ENCODE results near the gene THSD7B. TPM values are rescaled to one million over a fixed set of nuclear protein-coding genes. Genes with fewer than 3 reads are reported as not detected.

THSD7B gene
- total RNA-seq, 4 donors from 2014 or later, result 0.12 to 1.1 (median 0.39) TPM

DNA sequence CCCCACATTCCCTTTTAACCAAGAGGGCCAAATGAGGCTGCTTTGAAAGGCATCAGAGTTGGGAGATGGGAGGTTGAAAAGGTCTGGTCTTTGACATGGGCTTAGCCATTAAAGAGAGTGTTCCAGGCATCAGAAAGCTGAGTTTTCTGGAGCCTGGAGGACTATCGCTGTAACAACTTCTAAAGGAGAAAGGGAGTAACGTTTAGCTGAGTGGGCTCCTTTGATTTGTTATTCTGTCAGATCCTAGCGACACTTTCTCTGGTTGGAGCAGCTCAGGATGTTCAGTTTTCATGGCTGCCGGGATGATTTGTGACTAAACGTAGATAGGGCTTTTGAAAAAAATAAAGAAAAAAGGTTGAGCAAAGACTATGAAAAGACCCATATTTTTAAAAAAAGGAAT, 346.6 kb downstream of the THSD7B start:
- H3K4me1 ChIP-seq, result no peaks in the 10 kb centered on the region
- no peak overlapping the region for H3K27ac ChIP-seq
- H3K27me3 ChIP-seq, result no peaks in the 10 kb centered on the region
- ATAC-seq, result no peak
- TF ChIP-seq POLR2A (IDR thresholded peaks at IDR 0.05), result no peak
- TF ChIP-seq POLR2AphosphoS5 (IDR thresholded peaks at IDR 0.05), result no peak
- no peak for TF ChIP-seq EP300 (IDR thresholded peaks at IDR 0.05)
- TF ChIP-seq, protein P1, sequence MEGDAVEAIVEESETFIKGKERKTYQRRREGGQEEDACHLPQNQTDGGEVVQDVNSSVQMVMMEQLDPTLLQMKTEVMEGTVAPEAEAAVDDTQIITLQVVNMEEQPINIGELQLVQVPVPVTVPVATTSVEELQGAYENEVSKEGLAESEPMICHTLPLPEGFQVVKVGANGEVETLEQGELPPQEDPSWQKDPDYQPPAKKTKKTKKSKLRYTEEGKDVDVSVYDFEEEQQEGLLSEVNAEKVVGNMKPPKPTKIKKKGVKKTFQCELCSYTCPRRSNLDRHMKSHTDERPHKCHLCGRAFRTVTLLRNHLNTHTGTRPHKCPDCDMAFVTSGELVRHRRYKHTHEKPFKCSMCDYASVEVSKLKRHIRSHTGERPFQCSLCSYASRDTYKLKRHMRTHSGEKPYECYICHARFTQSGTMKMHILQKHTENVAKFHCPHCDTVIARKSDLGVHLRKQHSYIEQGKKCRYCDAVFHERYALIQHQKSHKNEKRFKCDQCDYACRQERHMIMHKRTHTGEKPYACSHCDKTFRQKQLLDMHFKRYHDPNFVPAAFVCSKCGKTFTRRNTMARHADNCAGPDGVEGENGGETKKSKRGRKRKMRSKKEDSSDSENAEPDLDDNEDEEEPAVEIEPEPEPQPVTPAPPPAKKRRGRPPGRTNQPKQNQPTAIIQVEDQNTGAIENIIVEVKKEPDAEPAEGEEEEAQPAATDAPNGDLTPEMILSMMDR (IDR thresholded peaks at IDR 0.05), result no peak
- H3K36me3 ChIP-seq, result no peaks in the 10 kb centered on the region
- H3K4me3 ChIP-seq, result no peak overlapping the region
- WGBS, 2 donors (ENCODE audit: low coverage in 1 of 2), result 48 to 52% methylated on average over 4 to 5 of the region's 5 CpGs
- no peaks in the 10 kb centered on the region for H3K9me3 ChIP-seq

DNA sequence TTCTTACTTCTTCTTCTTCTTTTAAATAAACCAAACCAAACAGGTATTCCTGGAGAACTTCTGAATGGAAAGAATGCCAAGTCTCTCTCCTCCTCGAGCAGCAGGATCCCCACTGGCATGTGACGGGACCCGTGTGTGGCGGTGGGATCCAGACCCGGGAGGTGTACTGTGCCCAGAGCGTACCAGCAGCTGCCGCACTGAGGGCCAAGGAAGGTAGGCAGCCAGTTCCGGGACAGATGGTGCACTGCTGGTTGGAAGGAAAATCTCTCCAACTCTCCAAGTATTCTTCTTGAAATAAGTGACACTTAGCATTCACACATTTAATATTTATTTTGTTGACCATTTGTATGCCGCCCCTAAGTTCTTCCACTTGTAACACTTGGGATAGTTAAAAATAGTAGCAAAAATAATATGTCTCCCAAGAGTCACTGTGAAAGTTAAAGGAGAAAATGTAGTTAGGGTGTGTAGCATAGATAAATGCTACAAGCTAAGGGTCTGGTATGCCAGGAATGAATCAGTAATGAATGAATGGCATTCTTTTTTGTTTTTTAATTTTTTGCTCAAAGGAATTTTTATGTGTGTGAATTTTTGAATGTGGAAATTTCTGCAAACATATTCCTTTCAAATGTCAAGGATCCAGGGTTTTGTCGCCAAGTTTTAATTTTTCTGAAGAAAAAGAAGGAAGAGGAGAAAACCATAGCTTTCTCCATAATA, 349.9 kb downstream of the THSD7B start:
- ATAC-seq, result no peak
- TF ChIP-seq EP300 (IDR thresholded peaks at IDR 0.05), result no peak
- no peak for TF ChIP-seq POLR2AphosphoS5 (IDR thresholded peaks at IDR 0.05)
- TF ChIP-seq POLR2A (IDR thresholded peaks at IDR 0.05), result no peak
- TF ChIP-seq, protein P1 (IDR thresholded peaks at IDR 0.05), result no peak
- Histone ChIP-seq H3K36me3 (no peaks in the 10 kb centered on the region), H3K4me1 (no peaks in the 10 kb centered on the region), H3K9me3 (no peaks in the 10 kb centered on the region), H3K27ac (no peak overlapping the region), H3K27me3 (no peaks in the 10 kb centered on the region), H3K4me3 (no peak overlapping the region)
- 69 to 74% methylated on average over 8 to 9 of the region's 10 CpGs for WGBS, 2 donors (ENCODE audit: low coverage in 1 of 2)

DNA sequence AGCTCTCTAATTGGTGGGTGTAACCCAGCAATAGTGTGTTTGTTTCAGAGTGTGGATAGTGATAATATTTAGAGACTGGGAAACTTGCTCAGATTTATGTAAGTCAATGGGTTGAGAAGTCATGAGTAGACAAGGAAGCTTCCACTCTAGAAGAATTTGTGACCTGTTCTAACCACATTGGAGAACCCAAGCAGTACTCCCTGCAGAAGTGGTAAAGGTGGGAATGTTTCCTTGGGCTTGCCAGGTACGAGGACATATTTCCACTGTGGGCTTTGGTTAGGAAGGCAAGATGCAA, 350.4 kb downstream of the THSD7B start:
- Histone ChIP-seq H3K27me3 (no peaks in the 10 kb centered on the region), H3K4me3 (no peak overlapping the region), H3K9me3 (no peaks in the 10 kb centered on the region), H3K36me3 (no peaks in the 10 kb centered on the region), H3K27ac (no peak overlapping the region), H3K4me1 (no peaks in the 10 kb centered on the region)
- WGBS, 2 donors (ENCODE audit: low coverage in 1 of 2), result 56 to 100% methylated on average over 1 of the region's 1 CpG
- ATAC-seq, result no peak
- TF ChIP-seq POLR2A (IDR thresholded peaks at IDR 0.05) (no peak), POLR2AphosphoS5 (IDR thresholded peaks at IDR 0.05) (no peak), EP300 (IDR thresholded peaks at IDR 0.05) (no peak)
- TF ChIP-seq, protein P1 (IDR thresholded peaks at IDR 0.05), result no peak

DNA sequence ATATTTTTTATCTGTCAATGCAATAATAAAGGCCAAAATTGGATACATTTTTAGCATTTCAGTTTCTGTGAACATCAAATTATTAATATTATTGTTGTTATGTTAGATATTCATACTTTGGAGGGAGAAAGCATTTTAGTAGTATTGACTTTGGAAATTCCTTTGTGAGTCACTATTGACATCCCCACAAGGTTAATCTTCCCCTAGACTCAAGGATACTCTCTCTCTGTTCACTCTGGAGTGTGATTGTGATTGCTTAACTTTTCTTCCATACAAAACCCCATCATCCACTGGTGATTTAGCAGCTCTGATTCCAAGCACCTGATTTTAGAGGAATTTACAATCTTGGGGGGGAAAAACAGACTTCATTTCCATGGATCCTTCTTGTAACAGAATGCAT, 352.0 kb downstream of the THSD7B start:
- TF ChIP-seq, protein P1 (IDR thresholded peaks at IDR 0.05), result no peak
- no peak for TF ChIP-seq POLR2A (IDR thresholded peaks at IDR 0.05)
- TF ChIP-seq EP300 (IDR thresholded peaks at IDR 0.05), result no peak
- TF ChIP-seq POLR2AphosphoS5 (IDR thresholded peaks at IDR 0.05), result no peak
- Histone ChIP-seq H3K27ac (no peak overlapping the region), H3K9me3 (no peaks in the 10 kb centered on the region), H3K4me3 (no peak overlapping the region), H3K36me3 (no peaks in the 10 kb centered on the region), H3K4me1 (no peaks in the 10 kb centered on the region), H3K27me3 (no peaks in the 10 kb centered on the region)
- ATAC-seq, result no peak

DNA sequence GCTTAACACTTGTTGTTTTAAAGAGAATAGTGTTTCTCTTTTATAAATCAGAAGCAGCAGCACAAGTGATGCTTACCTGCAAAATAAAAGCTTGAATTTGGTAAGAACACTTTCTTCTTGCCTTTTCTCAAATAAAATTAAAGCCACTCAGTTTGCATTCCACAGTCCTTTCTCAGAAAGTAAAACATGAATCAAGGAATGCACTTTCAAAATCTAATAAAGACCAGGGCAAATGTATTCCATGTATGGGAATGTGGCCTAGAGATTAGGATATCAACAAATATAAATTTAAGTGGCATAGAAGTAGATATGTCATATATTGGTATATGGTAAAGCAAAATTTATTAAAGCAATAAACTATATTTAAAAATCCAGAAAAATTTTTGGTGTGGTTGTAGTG, 352.8 kb downstream of the THSD7B start:
- no peak for ATAC-seq

More for the DNA sequence above, 352.8 kb downstream of the THSD7B start:
- Histone ChIP-seq H3K27me3 (no peaks in the 10 kb centered on the region), H3K9me3 (no peaks in the 10 kb centered on the region), H3K36me3 (no peaks in the 10 kb centered on the region), H3K4me3 (no peak overlapping the region), H3K4me1 (no peaks in the 10 kb centered on the region), H3K27ac (no peak overlapping the region)
- TF ChIP-seq EP300 (IDR thresholded peaks at IDR 0.05) (no peak), POLR2AphosphoS5 (IDR thresholded peaks at IDR 0.05) (no peak), POLR2A (IDR thresholded peaks at IDR 0.05) (no peak)
- TF ChIP-seq, protein P1 (IDR thresholded peaks at IDR 0.05), result no peak
